Caco-2 (cell line): ENCODE data around the gene ZNF24. TPM values are rescaled to one million over a fixed set of nuclear protein-coding genes. Genes with fewer than 3 reads are reported as not detected.

Source experiments
- BruUV-seq: library from RNA; stranded (reverse); fragments of 400-500 nt; replicated peaks from 2 replicates; lab custom pipeline; 2021; lab: Mats Ljungman, UMichigan
- CTCF ChIA-PET: fragments of 300-600 bp; sonication (Branson Sonifier 250); formaldehyde crosslinking; loops from one replicate; lab custom pipeline; 2022; ENCODE audit warnings: antibody characterized with exemption; lab: Charles Lee
- POLR2A ChIA-PET: fragments of 300-600 bp; sonication (Branson Sonifier 250); formaldehyde crosslinking; loops from one replicate; lab custom pipeline; 2022; ENCODE audit warnings: antibody characterized with exemption; lab: Charles Lee
- DNase-seq, 2 experiments: peaks; one replicate each; pipeline versions ENCODE4 v3.0.0 to v3.0.0-alpha.2; 2020 to 2022
- H3K27me3 ChIP-seq: replicated peaks from 2 replicates; pipeline ENCODE4 v1.6.0; 2011; ENCODE audit warnings: low read length; ENCODE audit not compliant: control insufficient read depth, insufficient read depth
- H3K36me3 ChIP-seq: 2 replicates; pipeline ENCODE4 v1.5.1; 2011; ENCODE audit warnings: low read length; ENCODE audit not compliant: control insufficient read depth, insufficient read depth
- H3K4me1 ChIP-seq: fragments of 250-450 bp; sonication (Bioruptor Pico); 2 replicates; pipeline ENCODE4 v1.5.1; 2020; ENCODE audit warnings: mild to moderate bottlenecking
- H3K4me3 ChIP-seq: 2 replicates; pipeline ENCODE4 v1.5.1; 2011; ENCODE audit warnings: low read depth, mild to moderate bottlenecking, control low read depth, low read length
- H3K9me3 ChIP-seq: fragments of 250-450 bp; sonication (Bioruptor Pico); 2 replicates; pipeline ENCODE4 v1.5.1; 2020; ENCODE audit warnings: mild to moderate bottlenecking, moderate library complexity
- H3K27ac Mint-ChIP-seq: one replicate; pipeline ENCODE4 v1.8.0; 2022; ENCODE audit warnings: mixed read lengths; ENCODE audit not compliant: unreplicated experiment
- H3K27me3 Mint-ChIP-seq: one replicate; pipeline ENCODE4 v1.8.0; 2022; ENCODE audit warnings: mixed read lengths; ENCODE audit not compliant: insufficient read depth, unreplicated experiment
- H3K36me3 Mint-ChIP-seq: one replicate; pipeline ENCODE4 v1.8.0; 2022; ENCODE audit warnings: mild to moderate bottlenecking, mixed read lengths; ENCODE audit not compliant: insufficient read depth, unreplicated experiment
- H3K4me1 Mint-ChIP-seq: one replicate; pipeline ENCODE4 v1.8.0; 2022; ENCODE audit warnings: low read depth, mixed read lengths; ENCODE audit not compliant: unreplicated experiment
- H3K4me3 Mint-ChIP-seq: one replicate; pipeline ENCODE4 v1.8.0; 2022; ENCODE audit warnings: mild to moderate bottlenecking, moderate library complexity, mixed read lengths; ENCODE audit not compliant: unreplicated experiment
- H3K9me3 Mint-ChIP-seq: one replicate; pipeline ENCODE4 v1.8.0; 2022; ENCODE audit warnings: mixed read lengths; ENCODE audit not compliant: unreplicated experiment
- intact Hi-C: fragments of 100-400 bp; cut with micrococcal nuclease; formaldehyde crosslinking; loops from one replicate; pipeline ENCODE4 v1.10.0; 2022; ENCODE audit not compliant: unreplicated experiment
- total RNA-seq: library from RNA; stranded (reverse); gene quantifications from 2 replicates; pipeline ENCODE4 v1.2.3, GENCODE V29; 2022
- TF ChIP-seq, protein P1 (sequence below), 2 experiments: fragments of 200-600 bp in 1 of 2; IDR thresholded peaks; 1 replicate in 1 of 2; 2 replicates in 1 of 2; pipeline versions ENCODE4 v1.5.1 to v1.8.0; 2011 to 2022; ENCODE audit warnings: antibody characterized with exemption in 1 of 2, control low read depth in 1 of 2, inconsistent platforms in 1 of 2, low read depth in 1 of 2, low read length in 1 of 2, mild to moderate bottlenecking in 1 of 2, moderate library complexity in 1 of 2; ENCODE audit not compliant: insufficient read depth in 1 of 2, severe bottlenecking in 1 of 2, unreplicated experiment in 1 of 2

Gene ZNF24
- total RNA-seq, 1 experiment from 2014 or later: 21.3 TPM

DNA sequence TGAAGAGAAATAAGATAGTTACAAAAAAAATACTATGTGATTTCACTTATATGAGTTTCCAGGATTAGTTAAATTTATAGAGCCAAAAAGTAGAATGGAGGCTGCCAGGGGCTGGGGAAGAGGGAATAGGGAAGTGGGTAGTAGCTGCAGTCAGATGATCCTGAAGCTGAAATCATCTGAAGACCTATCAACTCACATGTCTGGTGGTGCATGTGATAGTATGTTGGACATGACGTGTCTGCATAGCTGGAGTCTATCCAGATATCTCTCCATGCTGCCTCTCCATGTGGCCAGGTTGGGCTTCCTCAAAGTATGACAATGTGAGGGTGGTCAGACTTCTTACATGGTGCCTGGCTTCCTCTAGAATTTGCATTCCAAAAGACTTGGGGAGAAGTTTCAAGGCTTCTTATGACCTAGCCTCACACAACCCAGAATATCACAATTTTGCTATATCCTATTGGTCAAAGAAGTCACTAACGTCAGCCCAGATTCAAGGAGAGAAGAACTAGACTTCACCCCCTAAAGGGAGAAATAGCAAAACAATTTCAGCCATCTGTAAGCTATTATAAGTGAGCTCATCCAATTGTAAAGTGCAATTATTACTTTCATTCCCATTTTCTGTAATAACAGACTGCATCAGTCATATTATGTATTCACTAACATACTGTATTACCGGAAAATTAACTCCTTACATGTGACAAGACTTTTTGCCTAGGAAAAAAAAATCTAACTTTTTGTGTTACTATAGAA, 46.9 kb upstream of the ZNF24 start:
- TF ChIP-seq, protein P1, sequence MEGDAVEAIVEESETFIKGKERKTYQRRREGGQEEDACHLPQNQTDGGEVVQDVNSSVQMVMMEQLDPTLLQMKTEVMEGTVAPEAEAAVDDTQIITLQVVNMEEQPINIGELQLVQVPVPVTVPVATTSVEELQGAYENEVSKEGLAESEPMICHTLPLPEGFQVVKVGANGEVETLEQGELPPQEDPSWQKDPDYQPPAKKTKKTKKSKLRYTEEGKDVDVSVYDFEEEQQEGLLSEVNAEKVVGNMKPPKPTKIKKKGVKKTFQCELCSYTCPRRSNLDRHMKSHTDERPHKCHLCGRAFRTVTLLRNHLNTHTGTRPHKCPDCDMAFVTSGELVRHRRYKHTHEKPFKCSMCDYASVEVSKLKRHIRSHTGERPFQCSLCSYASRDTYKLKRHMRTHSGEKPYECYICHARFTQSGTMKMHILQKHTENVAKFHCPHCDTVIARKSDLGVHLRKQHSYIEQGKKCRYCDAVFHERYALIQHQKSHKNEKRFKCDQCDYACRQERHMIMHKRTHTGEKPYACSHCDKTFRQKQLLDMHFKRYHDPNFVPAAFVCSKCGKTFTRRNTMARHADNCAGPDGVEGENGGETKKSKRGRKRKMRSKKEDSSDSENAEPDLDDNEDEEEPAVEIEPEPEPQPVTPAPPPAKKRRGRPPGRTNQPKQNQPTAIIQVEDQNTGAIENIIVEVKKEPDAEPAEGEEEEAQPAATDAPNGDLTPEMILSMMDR (IDR thresholded peaks at IDR 0.05; ENCODE audit: insufficient read depth in 1 of 2, low read depth in 1 of 2, low read length in 1 of 2, severe bottlenecking in 1 of 2, unreplicated experiment in 1 of 2): no peak
- Mint-ChIP-seq H3K36me3 (no peaks in the 10 kb centered on the region), H3K27ac (no peak overlapping the region), H3K4me1 (no peaks in the 10 kb centered on the region), H3K27me3 (no peaks in the 10 kb centered on the region), H3K9me3 (no peaks in the 10 kb centered on the region), H3K4me3 (no peak overlapping the region)
- H3K27me3 ChIP-seq: no peaks in the 10 kb centered on the region
- POLR2A ChIA-PET: no interaction called here
- no peaks in the 10 kb centered on the region for H3K36me3 ChIP-seq
- H3K4me1 ChIP-seq: no peaks in the 10 kb centered on the region
- intact Hi-C loops: no loop called here
- H3K9me3 ChIP-seq: no peaks in the 10 kb centered on the region
- DNase-seq: no peak
- CTCF ChIA-PET: no interaction called here
- no TSS peak for BruUV-seq
- H3K4me3 ChIP-seq: no peak overlapping the region

DNA sequence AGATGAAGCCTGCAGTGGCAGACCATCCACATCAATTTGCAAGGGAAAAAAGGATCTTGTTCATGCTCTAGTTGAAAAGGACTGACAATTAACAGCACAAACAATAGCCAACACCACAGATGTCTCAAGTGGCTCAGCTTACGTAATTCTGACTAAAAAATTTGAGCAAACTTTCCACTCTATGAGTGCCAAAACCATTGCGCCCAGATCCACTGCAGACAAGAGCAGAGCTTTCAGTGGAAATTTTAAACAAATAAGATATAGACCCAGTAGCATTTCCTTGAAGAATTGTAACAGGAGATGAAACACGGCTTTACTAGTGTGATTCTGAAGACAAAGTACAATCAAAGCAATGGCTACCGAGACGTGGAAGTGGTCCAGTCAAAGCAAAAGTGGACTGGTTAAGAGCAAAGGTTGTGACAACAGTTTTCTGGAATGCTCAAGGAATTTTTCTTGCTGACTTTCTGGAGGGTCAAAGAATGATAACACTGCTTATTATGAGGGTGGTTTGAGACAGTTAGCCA, 44.9 kb upstream of the ZNF24 start:
- no peaks in the 10 kb centered on the region for H3K36me3 ChIP-seq
- TF ChIP-seq, protein P1 (IDR thresholded peaks at IDR 0.05; ENCODE audit: insufficient read depth in 1 of 2, low read depth in 1 of 2, low read length in 1 of 2, severe bottlenecking in 1 of 2, unreplicated experiment in 1 of 2): no peak
- POLR2A ChIA-PET: no interaction called here
- no peak for DNase-seq
- Mint-ChIP-seq H3K4me1 (no peaks in the 10 kb centered on the region), H3K9me3 (no peaks in the 10 kb centered on the region), H3K36me3 (no peaks in the 10 kb centered on the region), H3K4me3 (no peak overlapping the region), H3K27me3 (no peaks in the 10 kb centered on the region), H3K27ac (no peak overlapping the region)
- no peaks in the 10 kb centered on the region for H3K27me3 ChIP-seq
- H3K4me3 ChIP-seq: no peak overlapping the region
- no peaks in the 10 kb centered on the region for H3K4me1 ChIP-seq
- intact Hi-C loops: no loop called here
- BruUV-seq: no TSS peak
- no peaks in the 10 kb centered on the region for H3K9me3 ChIP-seq
- CTCF ChIA-PET: no interaction called here

DNA sequence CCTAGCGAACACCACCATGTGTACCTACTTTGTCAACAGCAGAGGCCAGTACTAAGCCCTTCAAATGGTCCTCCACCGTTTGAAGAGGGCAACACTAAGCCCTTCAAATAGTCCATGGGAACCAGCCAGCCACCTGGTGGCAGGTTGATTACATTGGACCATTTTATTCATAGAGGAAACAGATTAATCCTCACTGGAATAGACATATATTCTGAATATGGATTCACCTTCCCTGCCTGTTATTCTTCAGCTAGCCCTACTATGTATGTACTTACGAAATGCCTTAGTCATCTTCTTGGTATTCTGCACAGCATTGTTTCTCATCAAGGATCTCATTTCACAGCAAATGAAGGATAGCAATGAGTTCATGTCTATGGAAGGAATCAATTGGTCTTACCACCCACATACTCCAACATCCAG, 42.9 kb upstream of the ZNF24 start:
- H3K36me3 Mint-ChIP-seq: no peaks in the 10 kb centered on the region
- POLR2A ChIA-PET: no interaction called here

More for the DNA sequence above, 42.9 kb upstream of the ZNF24 start:
- intact Hi-C loops: no loop called here
- no TSS peak for BruUV-seq
- no peak for DNase-seq
- Histone ChIP-seq H3K4me3 (no peak overlapping the region), H3K4me1 (no peaks in the 10 kb centered on the region), H3K27me3 (no peaks in the 10 kb centered on the region), H3K9me3 (no peaks in the 10 kb centered on the region), H3K36me3 (no peaks in the 10 kb centered on the region)
- H3K4me1 Mint-ChIP-seq: no peaks in the 10 kb centered on the region
- H3K27me3 Mint-ChIP-seq: no peaks in the 10 kb centered on the region
- CTCF ChIA-PET: interaction anchor here (1.0 kb wide), 1 partner anchor 32 kb away, joined by 5 read pairs; no protein-coding TSS in a partner anchor
- H3K27ac Mint-ChIP-seq: no peak overlapping the region
- TF ChIP-seq, protein P1 (IDR thresholded peaks at IDR 0.05; ENCODE audit: insufficient read depth in 1 of 2, low read depth in 1 of 2, low read length in 1 of 2, severe bottlenecking in 1 of 2, unreplicated experiment in 1 of 2): no peak
- no peak overlapping the region for H3K4me3 Mint-ChIP-seq
- no peaks in the 10 kb centered on the region for H3K9me3 Mint-ChIP-seq
